ENCODE data around the gene ACTN2. TPM values are rescaled to one million over a fixed set of nuclear protein-coding genes. Genes with fewer than 3 reads are reported as not detected.
A peak's percentile ranks its signal among the peaks of the same experiment; 100 is the strongest.

Gene ACTN2
- total RNA-seq, 1 donor, result not detected

GRCh38 chr1:236773919-236774318 lies 87.6 kb downstream of the ACTN2 start:
- no peak for DNase-seq (ENCODE audit: low read depth)
- H3K4me3 ChIP-seq (ENCODE audit: low read depth, low read length), result no peak overlapping the region
- no peak for TF ChIP-seq CTCF (IDR thresholded peaks at IDR 0.05; ENCODE audit: insufficient read depth, low read depth, low read length)

DNA sequence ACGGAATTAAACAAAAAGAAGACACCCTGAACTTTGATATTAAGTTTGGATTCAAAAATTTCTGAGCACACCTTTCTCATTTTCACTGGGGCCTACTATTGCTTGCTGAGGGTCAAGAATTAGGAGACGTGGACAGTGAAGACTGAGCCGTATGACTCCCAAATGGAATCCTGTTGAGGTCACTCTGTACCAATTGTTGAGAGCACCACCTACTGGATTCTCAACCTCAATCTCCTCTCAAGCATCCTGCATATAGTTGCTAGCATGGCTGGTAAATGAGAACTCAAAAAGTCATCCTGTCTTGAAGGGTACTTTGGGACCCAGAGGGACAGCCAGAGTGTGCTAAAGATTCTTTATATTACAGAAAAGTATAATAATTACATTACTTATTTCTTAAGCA lies 88.6 kb downstream of the ACTN2 start:
- DNase-seq (ENCODE audit: low read depth), result peak; percentile 38
- peak; percentile 45 for TF ChIP-seq CTCF (IDR thresholded peaks at IDR 0.05; ENCODE audit: insufficient read depth, low read depth, low read length)
- H3K4me3 ChIP-seq (ENCODE audit: low read depth, low read length), result no peak overlapping the region

- TF ChIP-seq CTCF (IDR thresholded peaks at IDR 0.05; ENCODE audit: insufficient read depth, low read depth, low read length), result no peak
- DNase-seq (ENCODE audit: low read depth), result no peak
- no peak overlapping the region for H3K4me3 ChIP-seq (ENCODE audit: low read depth, low read length)
These were observed 93.0 kb downstream of the ACTN2 start for GRCh38 chr1:236779312-236779711.

GRCh38 chr1:236785477-236785876 lies 99.2 kb downstream of the ACTN2 start:
- H3K4me3 ChIP-seq (ENCODE audit: low read depth, low read length), result no peak overlapping the region
- no peak for DNase-seq (ENCODE audit: low read depth)
- no peak for TF ChIP-seq CTCF (IDR thresholded peaks at IDR 0.05; ENCODE audit: insufficient read depth, low read depth, low read length)

DNA sequence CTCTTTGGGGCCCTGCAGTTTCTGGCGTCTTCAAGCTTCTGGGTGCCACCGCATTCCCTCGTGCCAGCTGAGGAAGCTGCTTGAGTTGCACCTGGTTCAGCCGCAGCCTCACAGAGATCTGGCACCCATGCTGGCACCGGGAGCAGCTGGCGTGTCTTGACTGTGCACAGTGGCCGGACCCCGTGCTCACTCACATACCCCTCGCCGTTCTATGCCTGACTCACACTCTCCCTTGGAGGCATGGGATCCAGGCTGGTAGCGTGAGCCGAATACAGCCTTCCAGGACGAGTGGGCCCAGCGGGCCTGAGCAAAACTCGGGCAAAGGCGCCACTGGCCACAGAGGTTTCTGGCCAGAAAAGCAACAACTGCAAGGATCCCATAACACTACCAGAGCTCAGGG lies 100.2 kb downstream of the ACTN2 start:
- no peak for TF ChIP-seq CTCF (IDR thresholded peaks at IDR 0.05; ENCODE audit: insufficient read depth, low read depth, low read length)
- no peak for DNase-seq (ENCODE audit: low read depth)
- H3K4me3 ChIP-seq (ENCODE audit: low read depth, low read length), result no peak overlapping the region

DNA sequence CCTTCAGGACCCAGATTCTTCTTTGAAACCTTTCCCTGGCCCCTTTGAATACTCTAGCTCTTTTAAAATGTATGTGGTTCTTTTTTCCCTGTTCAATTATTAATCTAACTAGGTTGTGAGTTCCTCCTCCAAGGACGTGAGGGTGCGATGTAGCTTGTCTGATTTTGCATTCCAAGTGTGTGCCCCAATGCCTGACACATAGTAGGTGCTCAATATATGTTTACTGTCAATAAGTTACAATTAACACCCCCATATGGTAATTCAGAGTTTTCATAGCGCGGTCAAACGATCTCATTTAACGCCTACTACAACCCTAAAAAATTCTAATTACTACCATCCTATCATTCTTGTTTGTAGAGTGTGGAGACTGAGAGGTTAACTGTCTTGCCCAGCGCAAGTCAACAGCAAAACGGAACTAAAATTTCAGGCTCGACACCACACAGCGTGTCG lies 108.3 kb downstream of the ACTN2 start:
- no peak for DNase-seq (ENCODE audit: low read depth)
- TF ChIP-seq CTCF (IDR thresholded peaks at IDR 0.05; ENCODE audit: insufficient read depth, low read depth, low read length), result no peak
- peak overlapping the region; percentile 92 for H3K4me3 ChIP-seq (ENCODE audit: low read depth, low read length)

- peak; percentile 98 for DNase-seq (ENCODE audit: low read depth)
- peak within 1 kb of the TSS; percentile 92 for H3K4me3 ChIP-seq (ENCODE audit: low read depth, low read length)
- no peak for TF ChIP-seq CTCF (IDR thresholded peaks at IDR 0.05; ENCODE audit: insufficient read depth, low read depth, low read length)
These were observed 108.9 kb downstream of the ACTN2 start, which contains the start of gene MTR for GRCh38 chr1:236795035-236795756. MTR (plus strand) TSS chr1:236795292; CDS start chr1:236795704, 412 bp downstream.

Data from fibroblast of villous mesenchyme (primary cell).